HUDEP-2 (cell line): Measurements from ENCODE around the gene RHBDL1.

Experiments
- DNase-seq, 76 experiments: peaks; one replicate each; lab custom pipeline; 2025; ENCODE audit not compliant: unreplicated experiment in 76 of 76; lab: John Stamatoyannopoulos, UW

Gene RHBDL1

GRCh38 chr16:652454-653305, 22.8 kb upstream of the RHBDL1 start:
- no peak for DNase-seq

DNA sequence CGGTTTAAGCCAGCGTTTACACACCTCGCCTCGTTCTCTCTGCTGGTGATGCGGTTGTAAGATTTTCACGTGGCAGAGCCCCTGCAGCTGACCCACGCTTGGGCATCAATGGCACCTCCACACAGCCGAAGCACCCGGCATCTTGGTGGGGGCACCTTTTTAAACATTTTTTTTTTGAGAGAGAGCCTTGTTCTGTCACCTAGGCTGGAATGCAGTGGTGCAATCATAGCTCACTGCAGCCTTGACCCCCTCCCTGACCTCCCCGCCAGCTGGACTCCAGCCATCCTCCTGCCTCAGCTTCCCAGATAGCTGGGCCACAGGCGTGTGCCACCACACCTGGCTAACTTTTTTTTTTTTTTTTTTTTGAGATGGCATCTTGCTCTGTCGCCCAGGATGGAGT, 21.4 kb upstream of the RHBDL1 start:
- no peak for DNase-seq

DNA sequence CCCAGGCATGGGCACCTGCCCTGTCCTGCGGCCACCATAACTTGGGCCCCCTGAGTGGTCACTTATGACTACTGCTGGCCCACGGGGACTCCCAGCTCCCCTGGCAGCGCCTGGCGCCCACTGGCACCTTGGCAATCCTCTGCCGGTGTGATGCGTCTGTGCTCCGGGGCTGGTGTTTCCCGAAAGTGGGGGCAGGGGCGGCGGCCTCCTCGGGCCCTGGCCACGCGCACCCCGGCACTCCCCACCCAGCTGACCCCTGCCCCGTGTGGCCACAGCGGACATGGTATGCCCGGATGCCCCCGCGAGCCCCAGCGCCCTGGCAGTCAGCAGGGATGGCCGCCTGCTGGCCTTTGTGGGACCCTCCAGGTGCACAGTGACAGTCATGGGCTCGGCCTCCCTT, 18.0 kb upstream of the RHBDL1 start:
- DNase-seq, result no peak

- no peak for DNase-seq
These were observed 16.5 kb upstream of the RHBDL1 start for GRCh38 chr16:658679-659571.

DNA sequence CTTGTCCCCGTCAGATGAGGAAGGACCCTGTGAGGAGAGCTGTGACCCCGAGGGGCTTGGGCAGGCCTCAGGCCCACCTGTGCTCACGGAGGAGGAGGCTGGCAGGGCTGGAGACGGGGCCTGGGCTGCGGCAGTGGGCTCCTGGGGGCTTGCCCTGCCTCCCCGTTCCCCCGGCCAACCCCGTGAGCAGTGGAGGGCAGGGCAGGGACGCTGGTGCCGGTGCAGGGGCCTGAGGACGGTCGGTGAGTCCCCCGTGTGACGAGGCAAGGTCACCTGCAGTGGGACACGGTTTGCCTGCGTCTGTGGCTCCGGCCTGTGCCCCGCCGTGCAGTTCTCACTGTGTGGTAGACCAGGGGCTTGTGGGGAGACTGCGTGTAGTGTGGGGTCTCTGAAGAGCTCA, 15.9 kb upstream of the RHBDL1 start:
- no peak for DNase-seq

- DNase-seq, result no peak
These were observed 15.4 kb upstream of the RHBDL1 start for GRCh38 chr16:660132-660458.

DNA sequence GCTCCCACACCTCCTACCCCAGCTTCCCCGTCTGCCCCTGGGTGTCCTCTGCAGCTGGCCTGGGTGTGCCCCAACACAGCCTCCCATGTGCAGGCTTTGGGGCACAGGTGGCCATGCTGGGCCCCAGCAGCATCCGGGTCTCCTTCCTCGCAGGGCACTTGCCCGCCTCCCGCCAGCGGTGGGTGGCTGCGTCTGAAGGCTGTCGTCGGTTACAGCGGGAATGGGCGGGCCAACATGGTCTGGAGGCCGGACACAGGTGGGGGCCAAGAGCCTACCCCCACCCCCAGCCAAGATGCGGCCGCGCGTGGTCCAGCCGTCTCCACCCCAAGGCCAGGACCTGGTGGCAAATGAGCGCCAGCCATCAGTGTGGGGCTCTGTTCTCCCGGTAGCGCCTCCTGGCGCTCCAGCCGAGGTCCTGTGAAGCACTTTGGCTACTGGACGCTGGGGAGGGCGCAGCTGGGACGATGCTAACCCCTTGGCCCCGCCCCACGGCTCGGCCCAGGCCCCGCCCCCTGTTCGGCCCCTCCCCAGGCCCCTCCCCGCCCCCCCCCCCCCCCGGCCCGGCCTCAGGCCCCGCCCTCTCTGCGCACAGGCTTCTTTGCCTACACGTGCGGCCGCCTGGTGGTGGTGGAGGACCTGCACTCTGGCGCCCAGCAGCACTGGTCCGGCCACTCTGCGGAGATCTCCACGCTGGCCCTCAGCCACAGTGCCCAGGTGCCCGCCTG, 14.8 kb upstream of the RHBDL1 start:
- DNase-seq, result peak in 72 of 76 experiments; percentile 43 to 92 (median 85)

- DNase-seq, result no peak
These were observed 14.2 kb upstream of the RHBDL1 start for GRCh38 chr16:661184-661821.

- no peak for DNase-seq
These were observed 13.4 kb upstream of the RHBDL1 start for GRCh38 chr16:662095-662494.

- no peak for DNase-seq
These were observed 12.9 kb upstream of the RHBDL1 start for GRCh38 chr16:662597-662996.

DNA sequence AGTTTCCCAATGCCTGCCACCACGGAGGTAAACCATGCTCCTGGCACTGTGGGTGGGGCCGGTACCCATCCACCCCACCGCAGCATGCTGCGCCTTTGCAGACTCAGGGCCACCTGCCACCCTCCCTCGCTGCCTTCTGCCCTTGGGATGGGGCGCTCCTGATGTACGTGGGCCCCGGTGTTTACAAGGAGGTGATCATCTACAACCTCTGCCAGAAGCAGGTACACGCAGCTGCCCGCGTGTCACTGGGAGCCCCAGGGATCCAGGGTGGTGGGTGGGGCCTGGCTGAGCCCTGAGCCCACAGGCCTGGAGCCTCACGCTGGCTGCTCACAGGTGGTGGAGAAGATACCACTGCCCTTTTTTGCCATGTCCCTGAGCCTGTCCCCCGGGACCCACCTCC, 8.9 kb upstream of the RHBDL1 start:
- no peak for DNase-seq

DNA sequence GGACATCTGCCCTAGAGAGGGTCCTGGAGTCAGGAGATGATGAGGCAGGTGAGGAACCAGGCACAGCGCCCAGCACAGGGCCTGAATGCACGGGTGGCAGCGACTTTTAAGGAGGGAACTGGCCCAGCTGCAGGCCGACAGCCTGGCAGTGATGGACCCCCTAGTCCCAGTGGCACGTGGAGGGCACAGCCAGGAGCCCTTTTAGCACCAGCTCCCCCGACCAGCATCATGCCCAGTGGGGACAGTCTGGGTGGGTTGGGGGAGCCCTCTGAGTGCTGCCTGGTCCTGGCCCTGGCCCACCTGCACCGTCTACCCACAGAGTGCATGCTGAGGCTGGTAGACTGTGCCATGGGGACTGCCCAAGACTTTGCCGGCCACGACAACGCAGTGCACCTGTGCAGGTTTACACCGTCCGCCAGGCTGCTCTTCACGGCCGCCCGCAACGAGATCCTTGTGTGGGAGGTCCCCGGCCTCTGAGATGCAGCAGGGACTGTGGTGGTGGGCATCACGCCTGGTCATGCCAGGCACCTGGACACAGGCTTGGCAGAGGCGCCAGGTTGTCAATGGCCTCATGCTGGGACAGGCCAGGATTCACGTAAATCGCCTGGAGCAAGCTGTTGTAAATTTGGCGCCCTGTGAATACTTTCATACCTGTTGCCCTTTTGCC, 8.2 kb upstream of the RHBDL1 start:
- no peak for DNase-seq

GRCh38 chr16:667780-668518, 7.5 kb upstream of the RHBDL1 start, which contains the start of gene RHOT2:
Gene RHOT2 (plus strand): TSS chr16:668132. CDS start chr16:668200, 68 bp downstream.
- DNase-seq, result peak in 72 of 76 experiments; percentile 38 to 93 (median 85)

- peak in 2 of 76 experiments; percentile 17 to 38 for DNase-seq
These were observed 6.8 kb upstream of the RHBDL1 start for GRCh38 chr16:668519-669171.

- no peak for DNase-seq
These were observed 5.8 kb upstream of the RHBDL1 start for GRCh38 chr16:669666-670065.

DNA sequence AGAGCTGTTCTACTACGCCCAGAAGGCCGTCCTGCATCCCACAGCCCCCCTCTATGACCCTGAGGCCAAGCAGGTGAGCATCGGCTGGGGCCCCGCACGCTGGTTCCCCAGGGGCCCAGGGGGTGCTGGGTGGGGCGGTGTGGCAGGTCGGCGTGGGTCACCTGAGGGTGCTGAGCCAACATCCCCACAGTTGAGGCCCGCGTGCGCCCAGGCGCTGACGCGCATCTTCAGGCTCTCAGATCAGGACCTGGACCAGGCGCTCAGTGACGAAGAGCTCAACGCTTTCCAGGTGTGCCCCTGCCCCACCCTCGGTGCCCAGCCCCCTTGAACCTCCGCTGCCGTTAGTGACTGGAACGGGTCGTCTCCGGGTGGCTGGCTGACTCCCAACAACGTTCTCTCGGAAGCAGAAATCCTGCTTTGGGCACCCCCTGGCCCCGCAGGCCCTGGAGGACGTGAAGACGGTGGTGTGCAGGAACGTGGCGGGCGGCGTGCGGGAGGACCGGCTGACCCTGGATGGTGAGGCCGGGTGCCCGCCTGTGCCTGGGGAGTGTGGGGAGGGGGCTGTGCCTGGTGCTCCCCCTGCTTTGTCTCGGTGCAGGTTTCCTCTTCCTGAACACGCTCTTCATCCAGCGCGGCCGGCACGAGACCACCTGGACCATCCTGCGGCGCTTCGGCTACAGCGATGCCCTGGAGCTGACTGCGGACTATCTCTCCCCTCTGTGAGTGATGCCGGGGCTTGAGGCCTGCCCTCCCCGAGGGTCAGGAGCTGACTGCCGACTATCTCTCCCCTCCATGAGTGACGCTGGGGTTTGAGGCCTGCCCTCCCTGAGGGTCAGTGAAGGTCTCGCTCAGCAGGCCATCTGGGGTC, 4.8 kb upstream of the RHBDL1 start:
- no peak for DNase-seq

GRCh38 chr16:671353-672131, 3.9 kb upstream of the RHBDL1 start:
- no peak for DNase-seq
